GM18873 (cell line): ENCODE data around the gene DYRK1A.

Experiments
- ATAC-seq: cut with Tn5 transposase; IDR thresholded peaks from one replicate; pipeline ENCODE4 v1.9.1; 2021; ENCODE audit warnings: mild to moderate bottlenecking, moderate library complexity, moderate number of reproducible peaks; ENCODE audit not compliant: unreplicated experiment, low FRiP score

Gene DYRK1A

GRCh38 chr21:37364722-37365121 lies 1.9 kb upstream of the DYRK1A start:
- no peak for ATAC-seq

DNA sequence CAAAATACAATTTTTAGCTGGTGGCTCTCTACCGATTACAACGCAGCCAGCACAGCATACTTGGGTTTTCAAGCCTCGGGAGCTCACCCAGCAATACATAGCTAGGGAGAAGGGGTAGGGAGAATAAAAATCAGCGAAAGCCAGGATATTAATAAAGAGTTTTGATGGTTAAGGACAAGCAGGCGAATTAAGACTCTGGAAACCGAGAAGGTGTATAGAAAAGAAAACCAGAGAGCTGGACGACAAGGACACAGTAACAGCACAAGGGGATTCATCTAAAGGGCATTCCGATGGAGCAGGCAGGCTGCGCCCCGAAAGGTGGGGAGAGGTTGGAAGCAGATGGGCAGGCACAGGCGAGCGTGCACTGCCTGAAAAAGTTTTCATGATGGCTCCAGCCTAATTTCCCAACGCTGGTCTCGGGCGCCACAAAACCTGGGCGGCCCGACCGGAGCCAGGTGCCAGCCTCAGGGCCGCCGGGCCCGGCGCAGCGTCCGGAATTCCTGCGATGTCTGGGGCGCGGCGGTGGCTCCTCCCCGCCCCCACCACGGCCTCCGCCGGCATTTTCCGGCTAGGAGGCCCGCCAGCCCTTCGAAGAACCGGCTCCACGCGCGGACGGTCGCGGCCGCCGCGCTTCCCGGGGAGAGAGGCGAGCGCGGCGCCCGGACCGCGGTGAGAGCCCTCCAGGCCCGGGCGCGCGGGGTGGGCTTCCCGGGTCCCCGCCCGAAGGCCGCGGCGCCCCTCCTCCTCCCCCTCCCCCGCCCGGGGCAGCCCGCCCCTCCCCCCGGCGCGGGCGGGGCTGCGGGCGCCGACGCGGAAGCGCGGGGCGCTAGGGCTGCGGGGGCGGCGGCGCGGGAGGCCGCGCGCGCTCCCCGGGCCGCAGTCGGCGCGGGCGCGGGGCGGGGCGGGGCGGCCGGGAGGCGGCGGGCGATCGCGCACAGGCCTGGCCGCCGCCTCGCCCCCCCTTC lies 774 bp upstream of the DYRK1A start:
- ATAC-seq = peak; percentile 16

- no peak for ATAC-seq
Measured at GRCh38 chr21:37367336-37367702, 746 bp downstream of the DYRK1A start.

GRCh38 chr21:37367703-37368540 lies 1.3 kb downstream of the DYRK1A start:
- ATAC-seq = no peak

- no peak for ATAC-seq
Measured at GRCh38 chr21:37368541-37369279, 2.1 kb downstream of the DYRK1A start.

- ATAC-seq = no peak
Measured at GRCh38 chr21:37369307-37369854, 2.8 kb downstream of the DYRK1A start.

- peak; percentile 27 for ATAC-seq
Measured at GRCh38 chr21:37370152-37371040, 3.8 kb downstream of the DYRK1A start.

DNA sequence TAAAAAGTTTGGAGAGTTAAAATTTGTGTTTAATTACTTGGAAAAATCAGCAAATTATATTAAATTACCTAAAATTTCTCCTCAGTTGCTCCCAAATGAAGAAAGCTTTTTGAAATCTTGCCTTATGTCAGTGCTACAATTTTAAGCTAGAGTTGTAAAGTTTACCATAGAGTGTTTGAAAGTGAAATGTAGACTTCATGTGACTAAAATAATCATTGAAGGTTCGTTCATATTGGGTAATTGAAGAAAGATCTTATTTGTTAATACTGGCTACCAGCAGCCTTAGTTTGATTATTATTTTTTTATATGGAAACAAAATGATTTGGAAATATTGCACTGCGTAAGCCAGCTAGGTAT lies 4.4 kb downstream of the DYRK1A start:
- no peak for ATAC-seq

GRCh38 chr21:37372127-37372731 lies 5.7 kb downstream of the DYRK1A start:
- no peak for ATAC-seq

DNA sequence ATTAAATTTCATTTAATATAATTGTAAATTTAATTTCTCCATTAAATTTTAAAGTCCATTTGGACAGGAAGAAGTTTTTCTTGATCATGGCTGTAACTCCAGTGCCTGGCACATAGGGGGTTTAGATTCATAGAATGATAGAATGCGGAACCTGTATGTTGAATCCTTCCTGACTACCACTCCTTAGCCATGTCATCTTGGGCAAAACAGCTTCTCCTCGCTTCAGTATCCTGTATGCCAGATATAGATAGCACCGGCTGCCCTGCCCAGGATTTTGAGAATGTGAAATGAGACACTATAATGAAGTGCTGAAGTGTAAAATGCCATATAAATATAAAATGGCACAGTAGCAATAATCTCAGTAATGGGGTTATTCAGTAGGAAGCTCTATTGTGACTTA lies 6.4 kb downstream of the DYRK1A start:
- ATAC-seq = no peak

- no peak for ATAC-seq
Measured at GRCh38 chr21:37373539-37373938, 7.0 kb downstream of the DYRK1A start.

DNA sequence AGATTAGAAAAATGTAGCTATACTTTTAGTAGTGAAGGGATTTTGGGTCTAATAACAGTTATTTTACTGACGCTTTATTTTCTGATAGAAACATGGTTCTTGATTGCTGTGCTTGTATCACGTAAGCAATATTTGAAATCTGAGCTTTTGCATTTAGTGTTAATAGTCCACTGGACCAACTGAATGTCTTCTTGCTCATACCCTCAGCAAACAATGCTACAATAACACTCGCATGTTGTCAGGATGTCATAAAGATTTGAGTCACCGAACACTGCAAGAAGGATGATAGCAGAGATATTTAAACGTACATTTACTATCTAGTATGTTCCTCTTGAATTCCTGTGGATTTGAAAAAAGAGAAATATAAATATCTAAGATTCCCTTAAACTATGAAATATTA lies 7.5 kb downstream of the DYRK1A start:
- no peak for ATAC-seq

DNA sequence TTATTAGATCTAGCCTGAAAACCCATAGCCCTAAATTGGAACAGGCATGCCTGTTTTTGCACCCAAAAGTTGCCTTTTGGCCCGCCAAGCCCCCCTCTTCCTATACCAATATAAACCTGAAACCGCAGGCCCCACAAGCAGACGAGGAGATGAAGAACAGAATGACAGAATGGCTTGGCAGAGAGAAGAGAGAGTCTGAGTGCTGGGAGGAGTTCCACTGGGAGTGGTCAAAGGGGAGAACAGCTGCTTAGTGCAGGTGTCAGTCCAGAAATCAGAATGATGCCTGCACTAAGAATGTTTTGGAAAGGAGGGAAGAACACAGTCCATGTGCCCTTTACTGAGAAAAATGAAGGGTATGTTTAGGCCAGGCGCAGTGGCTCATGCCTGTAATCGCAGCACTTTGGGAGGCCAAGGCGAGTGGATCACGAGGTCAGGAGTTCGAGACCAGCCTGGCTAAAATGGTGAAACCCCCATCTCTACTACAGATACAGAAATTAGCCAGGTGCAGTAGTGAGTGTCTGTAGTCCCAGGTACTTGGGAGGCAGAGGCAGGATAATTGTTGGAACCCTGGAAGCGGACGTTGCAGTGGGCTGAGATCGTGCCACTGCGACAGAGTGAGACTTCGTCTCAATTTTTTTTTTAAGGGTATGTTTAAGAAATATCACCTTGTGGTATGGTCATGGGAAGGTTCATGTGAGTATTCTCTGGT lies 9.4 kb downstream of the DYRK1A start:
- ATAC-seq = no peak

DNA sequence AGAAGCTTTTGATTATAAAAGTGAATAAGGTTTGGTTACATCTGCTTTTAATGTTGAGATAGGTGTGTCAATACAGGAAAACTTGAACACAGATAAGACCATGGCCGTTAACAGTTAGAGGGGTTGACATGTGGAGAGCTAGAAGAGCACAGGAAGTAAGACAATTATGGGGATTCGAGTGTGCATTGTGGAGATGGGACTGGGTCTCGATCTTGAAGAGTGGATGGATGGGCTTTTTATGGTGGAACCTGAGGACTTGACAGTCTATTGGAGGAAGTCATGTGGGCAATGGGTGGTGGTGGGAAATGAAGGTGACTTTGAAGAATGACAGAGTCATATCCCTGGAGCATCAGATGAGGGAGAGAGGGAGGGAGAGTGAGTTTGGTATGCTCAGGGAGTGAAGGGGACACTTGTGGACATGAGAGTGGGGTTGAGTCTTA lies 12.1 kb downstream of the DYRK1A start:
- no peak for ATAC-seq

- ATAC-seq = no peak
Measured at GRCh38 chr21:37380349-37381323, 14.1 kb downstream of the DYRK1A start.

- ATAC-seq = no peak
Measured at GRCh38 chr21:37381883-37382585, 15.5 kb downstream of the DYRK1A start.

- ATAC-seq = no peak
Measured at GRCh38 chr21:37383086-37383485, 16.5 kb downstream of the DYRK1A start.
